ENCODE results near the gene ZNF385A. TPM values are rescaled to one million over a fixed set of nuclear protein-coding genes. Genes with fewer than 3 reads are reported as not detected.
A peak's percentile ranks its signal among the peaks of the same experiment; 100 is the strongest.

The ZNF385A gene
- total and polyA plus RNA-seq, 9 of the 15 experiments (the other 6 are each of a cell fraction or from before 2014, with no cell fraction given), result 1.0 to 111 (median 7.7) TPM

DNA sequence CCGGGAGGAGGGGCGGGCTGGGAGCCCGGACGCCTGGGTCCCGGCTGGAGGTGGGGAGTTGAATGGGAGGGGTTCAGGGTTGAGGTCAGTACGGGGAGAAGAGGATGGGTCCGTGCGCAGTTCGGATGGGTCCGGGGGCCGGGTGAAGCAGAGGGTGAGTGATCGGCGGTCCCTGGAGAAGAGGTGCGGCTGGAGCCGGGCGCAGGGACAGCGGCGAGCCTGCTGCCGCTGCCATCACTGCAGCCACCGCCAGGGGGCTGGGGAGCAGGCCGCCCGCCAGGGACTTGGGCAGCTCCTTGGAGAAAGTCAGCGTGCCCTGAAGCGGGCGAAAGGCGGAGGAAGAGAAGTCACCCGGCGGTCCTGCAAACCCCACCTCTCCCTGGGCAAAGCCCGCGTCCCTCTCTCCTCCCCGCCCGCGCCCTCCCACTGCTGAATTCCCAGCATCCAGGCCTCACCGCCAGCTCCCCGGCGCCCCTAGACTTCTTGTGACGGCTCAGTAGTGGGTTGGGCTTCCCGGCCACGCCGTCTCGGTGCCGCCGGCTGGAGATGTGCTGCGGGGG is 14.3 kb downstream of the ZNF385A start (continued):
- TF ChIP-seq KDM1A (IDR thresholded peaks at IDR 0.05) (no peak), PHF21A (IDR thresholded peaks at IDR 0.05; ENCODE audit: borderline replicate concordance, low read depth) (no peak), TAF15 (IDR thresholded peaks at IDR 0.05; ENCODE audit: low read depth, low read length) (no peak), CHD1 (IDR thresholded peaks at IDR 0.05; ENCODE audit: low read length) (no peak), SNRNP70 (optimal IDR thresholded peaks at IDR 0.05; ENCODE audit: low read depth, low read length) (no peak), CBFA2T3 (IDR thresholded peaks at IDR 0.05) (no peak), ZNF586 (CRISPR knock-in tag; conservative IDR thresholded peaks at IDR 0.05) (no peak), MIER1 (IDR thresholded peaks at IDR 0.05; ENCODE audit: low read depth) (no peak), GABPB1 (CRISPR knock-in tag; IDR thresholded peaks at IDR 0.05) (peak; percentile 52; the same call in 1 of the 2 replicates), PHB (CRISPR knock-in tag; IDR thresholded peaks at IDR 0.05) (no peak), CBX3 (IDR thresholded peaks at IDR 0.05; ENCODE audit: borderline replicate concordance in 1 of 2, low read length in 2 of 2) (no peak; a peak in 1 of 3 replicates), NONO (IDR thresholded peaks at IDR 0.05; ENCODE audit: low read depth in 2 of 2, low read length in 1 of 2) (0 out of 4 replicates have a peak, but pooled peaks of 1 of the 2 experiments have one; percentile 52), TCF7L2 (IDR thresholded peaks at IDR 0.05; ENCODE audit: low read depth, low read length) (no peak), ZNF584 (CRISPR knock-in tag; IDR thresholded peaks at IDR 0.05; ENCODE audit: low read depth) (no peak), NEUROD1 (IDR thresholded peaks at IDR 0.05; ENCODE audit: borderline replicate concordance, low read depth, low read length, partially characterized antibody) (no peak), ZNF121 (CRISPR knock-in tag; conservative IDR thresholded peaks at IDR 0.05) (no peak), KLF13 (tag; IDR thresholded peaks at IDR 0.05; ENCODE audit: borderline replicate concordance, low read depth) (no peak), POLR2AphosphoS5 (IDR thresholded peaks at IDR 0.05; ENCODE audit: control insufficient read depth, insufficient read depth, low read depth, low read length) (no peak), PRPF4 (IDR thresholded peaks at IDR 0.05; ENCODE audit: insufficient read depth, low read depth, low read length, poor library complexity, severe bottlenecking) (no peak), ZNF695 (CRISPR knock-in tag; IDR thresholded peaks at IDR 0.05) (no peak), MXI1 (IDR thresholded peaks at IDR 0.05; ENCODE audit: low read depth, low read length) (no peak), ZNF311 (CRISPR knock-in tag; IDR thresholded peaks at IDR 0.05) (no peak)
- TF ChIP-seq, protein P1, sequence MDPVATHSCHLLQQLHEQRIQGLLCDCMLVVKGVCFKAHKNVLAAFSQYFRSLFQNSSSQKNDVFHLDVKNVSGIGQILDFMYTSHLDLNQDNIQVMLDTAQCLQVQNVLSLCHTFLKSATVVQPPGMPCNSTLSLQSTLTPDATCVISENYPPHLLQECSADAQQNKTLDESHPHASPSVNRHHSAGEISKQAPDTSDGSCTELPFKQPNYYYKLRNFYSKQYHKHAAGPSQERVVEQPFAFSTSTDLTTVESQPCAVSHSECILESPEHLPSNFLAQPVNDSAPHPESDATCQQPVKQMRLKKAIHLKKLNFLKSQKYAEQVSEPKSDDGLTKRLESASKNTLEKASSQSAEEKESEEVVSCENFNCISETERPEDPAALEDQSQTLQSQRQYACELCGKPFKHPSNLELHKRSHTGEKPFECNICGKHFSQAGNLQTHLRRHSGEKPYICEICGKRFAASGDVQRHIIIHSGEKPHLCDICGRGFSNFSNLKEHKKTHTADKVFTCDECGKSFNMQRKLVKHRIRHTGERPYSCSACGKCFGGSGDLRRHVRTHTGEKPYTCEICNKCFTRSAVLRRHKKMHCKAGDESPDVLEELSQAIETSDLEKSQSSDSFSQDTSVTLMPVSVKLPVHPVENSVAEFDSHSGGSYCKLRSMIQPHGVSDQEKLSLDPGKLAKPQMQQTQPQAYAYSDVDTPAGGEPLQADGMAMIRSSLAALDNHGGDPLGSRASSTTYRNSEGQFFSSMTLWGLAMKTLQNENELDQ (CRISPR knock-in tag; IDR thresholded peaks at IDR 0.05; ENCODE audit: borderline replicate concordance), result no peak
- TF ChIP-seq, protein P2, sequence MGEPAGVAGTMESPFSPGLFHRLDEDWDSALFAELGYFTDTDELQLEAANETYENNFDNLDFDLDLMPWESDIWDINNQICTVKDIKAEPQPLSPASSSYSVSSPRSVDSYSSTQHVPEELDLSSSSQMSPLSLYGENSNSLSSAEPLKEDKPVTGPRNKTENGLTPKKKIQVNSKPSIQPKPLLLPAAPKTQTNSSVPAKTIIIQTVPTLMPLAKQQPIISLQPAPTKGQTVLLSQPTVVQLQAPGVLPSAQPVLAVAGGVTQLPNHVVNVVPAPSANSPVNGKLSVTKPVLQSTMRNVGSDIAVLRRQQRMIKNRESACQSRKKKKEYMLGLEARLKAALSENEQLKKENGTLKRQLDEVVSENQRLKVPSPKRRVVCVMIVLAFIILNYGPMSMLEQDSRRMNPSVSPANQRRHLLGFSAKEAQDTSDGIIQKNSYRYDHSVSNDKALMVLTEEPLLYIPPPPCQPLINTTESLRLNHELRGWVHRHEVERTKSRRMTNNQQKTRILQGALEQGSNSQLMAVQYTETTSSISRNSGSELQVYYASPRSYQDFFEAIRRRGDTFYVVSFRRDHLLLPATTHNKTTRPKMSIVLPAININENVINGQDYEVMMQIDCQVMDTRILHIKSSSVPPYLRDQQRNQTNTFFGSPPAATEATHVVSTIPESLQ (CRISPR knock-in tag; IDR thresholded peaks at IDR 0.05), result no peak
